DND-41 (cell line): Measurements from ENCODE around the gene CFAP45.

Source experiments
- ATAC-seq: fragments of 200-7000 bp; cut with Tn5 transposase; 3 replicates; pipeline ENCODE4 v1.9.1; 2021; ENCODE audit warnings: low read depth; ENCODE audit not compliant: insufficient read depth
- DNase-seq: peaks from one replicate; pipeline ENCODE4 v3.0.0-alpha.2; 2020
- H2AFZ ChIP-seq: 2 replicates; pipeline ENCODE4 v1.6.0; 2012; ENCODE audit warnings: low read depth, low read length
- H3K27ac ChIP-seq: 2 replicates; pipeline ENCODE4 v1.5.1; 2012; ENCODE audit warnings: low read length, inconsistent platforms
- H3K27me3 ChIP-seq: fragments of 200-600 bp; sonication (generic); 2 replicates; pipeline ENCODE4 v1.6.0; 2012; ENCODE audit warnings: low read length, mild to moderate bottlenecking, inconsistent platforms; ENCODE audit not compliant: insufficient read depth, poor library complexity
- H3K36me3 ChIP-seq: 2 replicates; pipeline ENCODE4 v1.5.1; 2012; ENCODE audit warnings: low read length, inconsistent platforms; ENCODE audit not compliant: insufficient read depth
- H3K4me1 ChIP-seq: 2 replicates; pipeline ENCODE4 v1.5.1; 2012; ENCODE audit warnings: mild to moderate bottlenecking, low read length; ENCODE audit not compliant: insufficient read depth
- H3K4me2 ChIP-seq: 2 replicates; pipeline ENCODE4 v1.6.0; 2012; ENCODE audit warnings: mild to moderate bottlenecking, moderate library complexity, low read length, inconsistent platforms; ENCODE audit not compliant: insufficient read depth
- H3K4me3 ChIP-seq, 2 experiments: fragments of 200-600 bp in 1 of 2; shearing (Covaris generic) in 1 of 2; 2 replicates each; pipeline ENCODE4 v1.5.1; 2012 to 2016; ENCODE audit warnings: inconsistent platforms in 2 of 2, low read length in 2 of 2, mild to moderate bottlenecking in 2 of 2, low read depth in 1 of 2, moderate library complexity in 1 of 2
- H3K79me2 ChIP-seq: 2 replicates; pipeline ENCODE4 v1.6.0; 2012; ENCODE audit warnings: low read length, inconsistent platforms; ENCODE audit not compliant: insufficient read depth
- H3K9ac ChIP-seq: 2 replicates; pipeline ENCODE4 v1.6.0; 2012; ENCODE audit warnings: low read depth, mild to moderate bottlenecking, inconsistent platforms, low read length, moderate library complexity
- H3K9me3 ChIP-seq: 2 replicates; pipeline ENCODE4 v1.5.1; 2012; ENCODE audit warnings: low read length, moderate library complexity, mild to moderate bottlenecking, inconsistent platforms; ENCODE audit not compliant: insufficient read depth, severe bottlenecking
- H4K20me1 ChIP-seq: 2 replicates; pipeline ENCODE4 v1.6.0; 2012; ENCODE audit warnings: low read length; ENCODE audit not compliant: insufficient read depth
- CTCF ChIP-seq: IDR thresholded peaks from 2 replicates; pipeline ENCODE4 v1.5.1; 2012; ENCODE audit warnings: borderline replicate concordance, low read length, moderate library complexity, mild to moderate bottlenecking; ENCODE audit not compliant: poor library complexity, severe bottlenecking; ENCODE audit errors: extremely low read depth
- EZH2 ChIP-seq: IDR thresholded peaks from 3 replicates; pipeline ENCODE4 v1.6.1; 2012; ENCODE audit warnings: borderline replicate concordance, low read depth, mild to moderate bottlenecking, moderate library complexity, low read length, inconsistent platforms; ENCODE audit not compliant: severe bottlenecking

The CFAP45 gene

GRCh38 chr1:159941591-159942560 is 41.9 kb upstream of the CFAP45 start:
- Histone ChIP-seq H3K27ac (no peak overlapping the region), H3K27me3 (peaks cover 57% of the 10 kb centered on the region), H3K9ac (no peak overlapping the region), H3K79me2 (no peaks in the 10 kb centered on the region), H4K20me1 (no peaks in the 10 kb centered on the region; the same call in 1 of the 2 replicates), H3K9me3 (no peaks in the 10 kb centered on the region), H2AFZ (no peak overlapping the region), H3K36me3 (no peaks in the 10 kb centered on the region), H3K4me3 (no peak overlapping the region), H3K4me1 (peaks cover 6% of the 10 kb centered on the region), H3K4me2 (no peak overlapping the region)
- DNase-seq = no peak
- TF ChIP-seq EZH2 (no peak), CTCF (no peak)
- ATAC-seq = no peak

GRCh38 chr1:159941141-159941540 is 41.2 kb upstream of the CFAP45 start:
- H3K36me3 ChIP-seq = no peaks in the 10 kb centered on the region
- H3K9me3 ChIP-seq = no peaks in the 10 kb centered on the region
- DNase-seq (no peak), ATAC-seq (no peak)
- no peak overlapping the region for H2AFZ ChIP-seq
- H3K27me3 ChIP-seq = peaks cover 49% of the 10 kb centered on the region
- no peak overlapping the region for H3K4me3 ChIP-seq
- no peak overlapping the region for H3K27ac ChIP-seq
- H3K9ac ChIP-seq = no peak overlapping the region
- no peaks in the 10 kb centered on the region; the same call in 1 of the 2 replicates for H4K20me1 ChIP-seq
- H3K4me2 ChIP-seq = no peak overlapping the region
- TF ChIP-seq CTCF (no peak), EZH2 (no peak)
- peaks cover 6% of the 10 kb centered on the region for H3K4me1 ChIP-seq
- no peaks in the 10 kb centered on the region for H3K79me2 ChIP-seq

- Histone ChIP-seq H3K27ac (no peak overlapping the region), H3K79me2 (no peaks in the 10 kb centered on the region), H3K4me2 (no peak overlapping the region), H3K9me3 (no peaks in the 10 kb centered on the region), H3K36me3 (no peaks in the 10 kb centered on the region), H3K9ac (no peak overlapping the region), H3K27me3 (peaks cover 39% of the 10 kb centered on the region), H3K4me1 (no peaks in the 10 kb centered on the region), H3K4me3 (no peak overlapping the region), H2AFZ (no peak overlapping the region), H4K20me1 (no peaks in the 10 kb centered on the region; the same call in 1 of the 2 replicates)
- ATAC-seq (no peak), DNase-seq (no peak)
- TF ChIP-seq EZH2 = no peak
- TF ChIP-seq CTCF = no peak
Measured at GRCh38 chr1:159940006-159940620, 40.1 kb upstream of the CFAP45 start.
